NCI-H82 treated with DMSO at 0.1 percent for 48 hours (cell line): Measurements from ENCODE around the gene CATSPERE.

Experiments used
- DNase-seq: peaks from one replicate; lab custom pipeline; 2025; ENCODE audit not compliant: unreplicated experiment; lab: John Stamatoyannopoulos, UW

CATSPERE gene

GRCh38 chr1:244461245-244462071 is at the start of gene CATSPERE:
Gene CATSPERE (plus strand): TSS chr1:244461273. CDS start chr1:244461430, 157 bp downstream.
- DNase-seq: no peak

- no peak for DNase-seq
Observed at GRCh38 chr1:244412176-244412575, 48.9 kb upstream of the CATSPERE start.

GRCh38 chr1:244413736-244414135 is 47.3 kb upstream of the CATSPERE start:
- DNase-seq: no peak

DNA sequence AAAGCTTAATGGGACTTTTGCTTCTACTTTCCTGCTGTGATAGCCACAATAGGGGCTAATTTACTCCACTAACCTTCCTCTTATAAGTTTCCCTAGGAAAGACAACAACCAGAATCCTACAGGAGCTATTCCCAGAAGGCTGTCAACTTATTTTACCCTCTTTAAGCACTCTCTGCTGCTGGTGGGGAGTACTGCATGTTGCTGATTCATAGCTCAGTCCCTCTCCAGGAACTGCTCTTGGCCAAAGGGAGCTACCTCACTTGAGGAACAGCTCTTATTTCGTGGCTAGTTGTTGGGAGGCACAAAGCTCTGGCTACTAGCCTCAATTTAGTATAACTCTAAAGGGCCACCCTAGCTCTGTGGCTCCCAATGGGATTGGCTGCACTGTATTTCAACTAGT is 46.5 kb upstream of the CATSPERE start:
- no peak for DNase-seq

DNA sequence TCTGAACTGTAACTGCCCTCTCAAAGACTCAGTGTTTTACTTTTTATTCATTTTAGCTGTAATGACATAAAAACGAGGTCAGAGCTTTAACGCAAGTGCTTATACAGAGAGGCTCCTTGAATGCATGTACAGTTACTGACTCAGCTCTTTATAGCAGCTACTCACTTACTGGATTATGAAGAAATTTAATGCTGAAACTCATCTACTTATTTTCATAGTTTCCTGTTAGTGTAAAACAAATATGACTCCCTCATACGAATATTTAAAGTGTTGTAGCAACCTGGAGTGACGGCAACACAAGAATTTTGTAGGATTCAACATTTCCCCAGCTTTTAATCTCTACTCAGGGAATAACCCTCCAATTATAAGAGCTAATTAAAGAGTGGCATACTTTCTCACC is 42.0 kb upstream of the CATSPERE start:
- DNase-seq: no peak

- no peak for DNase-seq
Observed at GRCh38 chr1:244422174-244422573, 38.9 kb upstream of the CATSPERE start.

DNA sequence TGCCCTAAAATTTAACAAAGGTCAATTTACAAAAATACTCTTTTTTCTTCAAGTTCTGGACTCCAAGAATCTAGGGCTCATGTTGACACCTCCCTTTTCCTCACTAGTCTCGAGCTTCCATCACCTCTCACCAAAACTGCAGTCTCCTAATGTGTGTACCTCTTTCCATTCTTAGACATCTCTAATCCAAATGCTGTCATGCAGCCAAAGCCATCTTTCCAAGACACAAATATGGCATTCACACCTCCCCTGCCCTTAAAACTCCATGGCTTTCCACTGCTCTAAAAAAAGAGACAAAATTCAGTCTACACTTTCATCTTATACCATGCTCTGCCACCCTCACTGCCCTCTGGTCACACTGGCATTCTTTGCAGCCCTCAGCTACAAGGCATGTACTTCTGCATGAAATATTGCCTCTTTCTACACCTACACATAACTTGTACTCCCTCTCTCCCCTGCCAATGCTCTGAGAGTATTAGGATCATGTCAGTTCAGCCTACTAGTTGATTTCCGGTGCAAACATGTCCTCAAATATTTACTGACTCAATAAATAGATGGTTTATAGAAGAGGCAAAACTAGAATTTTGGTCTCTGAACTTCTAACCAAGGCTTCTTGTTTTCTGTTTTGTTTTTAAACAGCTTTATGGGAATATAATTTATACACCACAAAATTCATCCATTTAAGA is 36.3 kb upstream of the CATSPERE start:
- no peak for DNase-seq

- no peak for DNase-seq
Observed at GRCh38 chr1:244427647-244428046, 33.4 kb upstream of the CATSPERE start.

DNA sequence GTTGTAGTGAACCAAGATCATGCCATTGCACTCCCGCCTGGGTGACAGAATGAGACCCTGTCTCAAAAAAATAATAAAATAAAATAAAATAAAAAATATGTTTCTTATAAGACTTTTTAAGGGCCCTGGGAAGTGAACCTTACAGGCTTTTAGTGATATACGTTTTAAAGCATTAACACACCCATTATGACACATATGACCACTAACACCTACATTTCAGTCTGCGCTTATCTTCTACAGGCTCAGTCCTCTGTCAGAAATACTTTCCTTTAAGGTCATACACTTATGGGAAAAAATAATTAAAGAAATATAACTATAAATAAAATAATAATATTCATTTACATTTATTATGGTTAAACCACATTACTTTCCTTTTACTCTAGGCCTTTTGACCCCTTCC is 31.3 kb upstream of the CATSPERE start:
- no peak for DNase-seq

GRCh38 chr1:244431166-244431565 is 29.9 kb upstream of the CATSPERE start:
- DNase-seq: no peak

- DNase-seq: no peak
Observed at GRCh38 chr1:244435562-244436205, 25.4 kb upstream of the CATSPERE start.

DNA sequence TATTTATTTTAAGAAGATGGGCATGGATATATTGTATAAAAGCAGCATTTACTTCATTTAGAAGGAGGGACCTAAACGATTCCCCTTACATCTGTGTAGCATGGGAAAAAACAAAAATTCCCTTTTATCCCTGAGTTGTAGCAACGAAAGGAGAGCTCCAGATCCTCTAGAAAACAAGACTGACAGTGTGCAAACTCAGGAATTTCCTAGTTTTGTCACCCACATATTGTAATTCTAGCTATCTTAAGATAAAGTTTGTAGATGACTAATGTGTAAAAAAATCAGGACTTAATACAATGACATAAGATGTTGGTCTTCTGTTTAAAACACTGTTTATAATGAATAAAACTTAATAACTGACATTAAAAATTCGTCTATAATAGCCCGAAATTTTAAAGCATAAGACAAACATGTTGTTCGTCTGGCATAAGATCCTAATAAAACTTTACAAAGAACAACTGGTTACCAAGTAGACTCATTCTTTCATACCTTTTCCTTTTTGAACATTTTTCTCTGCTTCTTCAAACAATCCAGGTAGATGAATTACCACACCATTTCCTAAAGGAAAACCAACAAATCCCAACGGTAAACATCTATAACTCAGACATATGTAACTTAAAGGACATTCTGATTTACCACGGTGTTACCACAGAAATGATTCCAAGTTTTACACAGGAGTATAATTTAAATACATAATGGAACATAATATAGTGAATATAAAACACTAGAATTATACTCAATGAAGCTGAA is 24.6 kb upstream of the CATSPERE start:
- no peak for DNase-seq

DNA sequence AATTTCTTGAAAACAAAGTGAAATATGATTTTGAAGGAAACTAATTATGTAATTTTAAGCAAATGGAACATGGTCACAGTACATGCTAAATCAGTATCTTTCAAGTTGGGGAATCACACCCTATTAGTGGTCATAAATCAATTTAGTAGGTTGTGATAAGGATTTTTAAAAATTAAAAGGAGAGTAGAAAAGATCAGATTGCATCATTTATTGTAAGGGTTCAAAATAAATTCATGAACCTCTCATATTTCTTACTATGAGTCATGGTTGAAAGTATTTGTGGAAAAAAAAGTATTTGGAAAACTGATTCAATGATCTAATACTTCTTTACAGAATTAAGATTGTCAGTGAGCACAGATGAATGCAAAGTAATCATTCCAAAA is 24.0 kb upstream of the CATSPERE start:
- no peak for DNase-seq

DNA sequence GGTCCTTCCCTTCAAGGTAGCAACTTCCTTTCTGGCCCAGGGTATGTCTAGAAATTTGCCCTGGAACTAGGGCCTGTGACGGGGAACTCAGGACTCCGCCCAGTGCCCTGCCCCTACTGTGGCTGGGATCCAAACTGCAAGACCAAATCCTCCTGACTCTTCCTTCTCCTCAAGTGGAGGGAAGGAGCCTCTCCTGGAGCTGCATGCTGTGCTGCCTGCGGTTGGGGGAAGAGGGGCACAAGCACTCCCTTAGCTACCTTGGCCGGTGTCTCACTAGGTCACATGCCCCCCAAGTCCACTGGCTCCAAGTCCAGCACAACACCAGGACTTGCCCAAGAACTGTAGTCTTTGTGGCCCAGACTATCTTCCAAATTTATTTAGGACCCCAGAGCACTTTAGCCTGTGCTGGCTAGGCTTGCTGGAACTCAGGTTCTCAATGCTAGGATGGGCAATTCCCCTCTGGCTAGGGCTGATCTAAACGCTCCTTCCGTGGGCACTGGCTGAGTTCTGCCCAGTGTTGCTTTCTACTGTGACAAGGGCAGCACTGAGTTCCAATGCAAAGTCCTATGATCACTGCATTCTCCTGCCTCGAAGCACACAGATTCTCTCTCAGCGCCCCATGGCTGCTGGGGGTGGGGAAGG is 21.6 kb upstream of the CATSPERE start:
- DNase-seq: no peak

GRCh38 chr1:244442850-244443249 is 18.2 kb upstream of the CATSPERE start:
- DNase-seq: no peak

DNA sequence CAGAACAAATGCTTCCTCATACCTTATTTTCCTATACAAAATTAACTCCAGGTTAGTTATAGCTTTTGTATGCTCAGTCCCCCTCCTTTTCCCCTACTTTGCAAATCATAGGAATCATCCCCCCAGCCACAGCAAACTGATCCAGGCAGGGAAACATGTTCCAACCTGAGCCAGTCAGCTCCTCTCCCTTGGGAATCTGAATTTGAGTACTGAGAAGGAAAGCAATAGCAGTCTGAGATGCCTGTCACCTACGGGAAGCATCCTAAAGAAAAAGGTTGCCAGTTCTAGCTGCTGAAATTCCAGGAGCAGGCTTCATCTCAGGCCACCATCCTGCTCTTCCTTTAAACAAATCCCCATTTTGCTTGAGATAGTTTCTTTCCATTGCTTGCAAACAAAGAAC is 16.2 kb upstream of the CATSPERE start:
- DNase-seq: no peak

GRCh38 chr1:244445320-244446181 is 15.5 kb upstream of the CATSPERE start:
- DNase-seq: no peak

GRCh38 chr1:244447024-244447423 is 14.0 kb upstream of the CATSPERE start:
- DNase-seq: no peak

GRCh38 chr1:244447552-244447951 is 13.5 kb upstream of the CATSPERE start:
- DNase-seq: no peak
